Bladder microvascular endothelial cell (primary cell): ENCODE measurements around the gene F13B. TPM values are rescaled to one million over a fixed set of nuclear protein-coding genes. Genes with fewer than 3 reads are reported as not detected.

ENCODE experiments used
- total RNA-seq: library from RNA; depleted of rRNA; stranded (reverse); fragments of >200 nt; gene quantifications from 2 replicates; pipeline ENCODE4 v1.2.3, GENCODE V29; 2014

Gene F13B, protein sequence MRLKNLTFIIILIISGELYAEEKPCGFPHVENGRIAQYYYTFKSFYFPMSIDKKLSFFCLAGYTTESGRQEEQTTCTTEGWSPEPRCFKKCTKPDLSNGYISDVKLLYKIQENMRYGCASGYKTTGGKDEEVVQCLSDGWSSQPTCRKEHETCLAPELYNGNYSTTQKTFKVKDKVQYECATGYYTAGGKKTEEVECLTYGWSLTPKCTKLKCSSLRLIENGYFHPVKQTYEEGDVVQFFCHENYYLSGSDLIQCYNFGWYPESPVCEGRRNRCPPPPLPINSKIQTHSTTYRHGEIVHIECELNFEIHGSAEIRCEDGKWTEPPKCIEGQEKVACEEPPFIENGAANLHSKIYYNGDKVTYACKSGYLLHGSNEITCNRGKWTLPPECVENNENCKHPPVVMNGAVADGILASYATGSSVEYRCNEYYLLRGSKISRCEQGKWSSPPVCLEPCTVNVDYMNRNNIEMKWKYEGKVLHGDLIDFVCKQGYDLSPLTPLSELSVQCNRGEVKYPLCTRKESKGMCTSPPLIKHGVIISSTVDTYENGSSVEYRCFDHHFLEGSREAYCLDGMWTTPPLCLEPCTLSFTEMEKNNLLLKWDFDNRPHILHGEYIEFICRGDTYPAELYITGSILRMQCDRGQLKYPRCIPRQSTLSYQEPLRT
- not detected in 2 replicates for total RNA-seq

DNA sequence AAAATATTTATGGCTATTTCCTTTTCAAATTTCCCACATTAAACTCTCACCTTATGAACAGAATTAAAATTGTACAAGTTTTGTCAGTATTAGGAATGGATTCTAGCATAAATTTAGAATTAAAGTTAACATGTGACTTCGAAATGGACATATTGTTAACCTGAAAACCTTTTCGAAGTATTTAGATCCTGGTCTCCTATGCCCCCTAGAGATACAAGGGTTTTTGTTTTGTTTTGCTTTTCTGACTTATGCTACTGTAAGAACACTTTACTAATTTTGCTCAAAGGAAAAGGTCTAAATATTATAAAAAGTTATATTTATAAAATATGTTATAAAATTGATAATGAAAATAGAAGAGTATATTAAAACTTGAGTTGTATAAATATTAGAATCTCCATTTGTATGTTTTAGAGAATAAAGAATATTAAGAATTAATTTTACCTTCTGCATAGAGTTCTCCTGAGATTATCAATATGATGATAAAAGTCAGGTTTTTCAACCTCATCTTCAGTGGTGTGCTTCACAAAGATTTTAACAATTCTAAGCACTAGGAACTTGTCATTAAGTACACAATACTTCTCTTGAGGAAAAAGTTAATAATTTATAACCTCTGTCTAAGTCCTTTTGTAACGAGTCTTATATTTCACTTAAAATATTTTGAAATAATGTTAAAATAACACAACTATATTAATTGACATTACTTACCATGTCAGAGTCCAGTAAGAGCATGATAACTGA, at the start of gene F13B:
Gene F13B, minus strand, starts transcription at position 542 of the 738 bp plus-strand sequence. Its CDS starts 37 bp downstream, at position 505.

Other genes starting within 250 kb of the F13B start
- gene CFHR1, start 247.5 kb downstream of the F13B start, total RNA-seq = not detected in 2 replicates
- not detected in 2 replicates for gene CFHR4, start 179.2 kb downstream of the F13B start, total RNA-seq
- not detected in 2 replicates for gene CFHR2, start 123.5 kb downstream of the F13B start, total RNA-seq
- gene CFHR5, start 89.7 kb downstream of the F13B start, total RNA-seq = not detected in 2 replicates
- 17.7 and 26.7 TPM in 2 replicates for gene ASPM, start 79.4 kb upstream of the F13B start, total RNA-seq
- gene ZBTB41, start 134.0 kb upstream of the F13B start, total RNA-seq = 4.0 and 8.9 TPM in 2 replicates
- gene CRB1, start 201.0 kb upstream of the F13B start, total RNA-seq = under 0.01 TPM in 1 of 2 replicates, not detected in the other